ENCODE results near the gene CASTOR1.
"Not testable (repeated sequence)": the region's sequence is repeated elsewhere in the genome, so short reads cannot be mapped to it uniquely, and the experiment has no call there.

CASTOR1 gene

GRCh38 chr22:30289141-30289979, at the start of gene CASTOR1:
Gene CASTOR1 (minus strand): TSS chr22:30289505. CDS start chr22:30289497, 8 bp downstream.
- DNase-seq (ENCODE audit: low spot score): peak; percentile 99

- DNase-seq (ENCODE audit: low spot score): no peak
Observed at GRCh38 chr22:30338802-30339201, 49.5 kb upstream of the CASTOR1 start.

DNA sequence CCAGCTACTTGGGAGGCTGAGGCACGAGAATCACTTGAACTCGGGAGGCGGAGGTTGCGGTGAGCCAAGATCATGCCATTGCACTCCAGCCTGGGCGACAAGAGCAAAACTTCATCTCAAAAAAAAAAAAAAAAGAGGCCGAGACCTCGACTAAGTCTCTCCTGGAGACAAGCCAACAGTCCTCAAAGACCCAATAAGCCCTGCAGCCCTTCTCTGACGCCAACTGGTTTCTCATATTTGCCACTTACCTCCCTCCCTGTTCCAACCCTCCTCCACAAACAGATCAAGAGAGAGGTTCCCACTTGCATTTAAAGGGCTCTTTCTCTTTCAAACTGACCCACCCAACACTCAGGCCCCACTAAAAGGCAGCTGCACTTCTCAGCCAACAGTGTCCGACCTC, 49.0 kb upstream of the CASTOR1 start:
- DNase-seq (ENCODE audit: low spot score): not testable (repeated sequence)

GRCh38 chr22:30337461-30337778, 48.1 kb upstream of the CASTOR1 start:
- no peak for DNase-seq (ENCODE audit: low spot score)

DNA sequence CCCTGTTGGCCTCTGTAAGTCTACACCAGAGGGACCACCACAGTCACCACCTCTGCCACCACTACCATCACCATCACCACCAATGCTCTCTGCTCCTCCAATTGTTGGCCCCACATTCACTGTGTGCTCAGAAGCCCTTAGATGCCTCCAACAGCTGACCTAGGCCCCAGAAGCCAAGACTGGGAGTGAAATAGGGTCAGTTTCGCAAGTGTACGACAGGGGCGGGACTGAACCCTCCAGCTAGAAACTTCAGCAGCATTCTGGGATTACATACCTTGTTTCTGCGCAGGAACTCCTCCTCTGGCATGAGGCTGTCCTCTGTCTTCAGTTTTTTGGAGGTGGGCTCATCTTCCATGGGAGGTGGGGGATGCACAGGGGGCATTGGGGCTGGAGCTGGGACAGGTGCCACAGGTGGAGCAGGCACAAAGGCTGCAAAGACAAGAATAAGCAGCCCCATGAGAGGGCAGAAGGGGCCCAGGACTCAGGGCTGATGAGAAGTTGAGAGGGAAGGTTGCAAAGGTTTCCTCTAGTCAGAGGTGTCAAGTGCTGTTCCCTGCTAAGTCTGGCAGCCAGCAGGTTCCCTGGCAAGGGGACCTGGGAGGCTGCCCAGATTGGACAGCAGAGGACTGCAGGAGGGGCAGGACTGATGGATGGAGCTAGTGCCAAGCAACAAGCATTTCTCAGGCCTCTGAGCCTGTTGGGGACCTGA, 47.6 kb upstream of the CASTOR1 start:
- DNase-seq (ENCODE audit: low spot score): no peak

- no peak for DNase-seq (ENCODE audit: low spot score)
Observed at GRCh38 chr22:30335236-30335635, 45.9 kb upstream of the CASTOR1 start.

DNA sequence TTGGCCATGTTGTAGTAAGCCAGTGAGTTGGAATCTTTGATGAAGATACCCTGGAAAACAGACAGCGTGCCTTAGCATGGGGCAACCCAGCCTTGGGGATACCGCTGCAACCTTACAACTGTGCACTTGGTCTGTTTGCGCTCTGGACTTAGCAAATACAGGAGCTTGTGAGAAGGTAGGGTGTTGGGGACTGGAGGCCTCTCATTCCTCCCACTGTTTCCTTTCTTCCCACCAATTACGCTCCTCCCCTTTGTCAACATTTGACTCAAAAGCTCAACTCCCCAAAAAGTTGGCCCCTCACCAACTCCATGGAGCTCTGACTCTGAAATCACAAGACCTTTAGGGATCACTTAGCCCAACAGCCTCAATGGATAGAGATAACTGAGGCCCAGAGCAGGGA, 45.3 kb upstream of the CASTOR1 start:
- DNase-seq (ENCODE audit: low spot score): no peak

GRCh38 chr22:30333707-30334087, 44.4 kb upstream of the CASTOR1 start:
- no peak for DNase-seq (ENCODE audit: low spot score)

- no peak for DNase-seq (ENCODE audit: low spot score)
Observed at GRCh38 chr22:30332994-30333706, 43.8 kb upstream of the CASTOR1 start.

GRCh38 chr22:30332551-30332950, 43.2 kb upstream of the CASTOR1 start:
- DNase-seq (ENCODE audit: low spot score): no peak

DNA sequence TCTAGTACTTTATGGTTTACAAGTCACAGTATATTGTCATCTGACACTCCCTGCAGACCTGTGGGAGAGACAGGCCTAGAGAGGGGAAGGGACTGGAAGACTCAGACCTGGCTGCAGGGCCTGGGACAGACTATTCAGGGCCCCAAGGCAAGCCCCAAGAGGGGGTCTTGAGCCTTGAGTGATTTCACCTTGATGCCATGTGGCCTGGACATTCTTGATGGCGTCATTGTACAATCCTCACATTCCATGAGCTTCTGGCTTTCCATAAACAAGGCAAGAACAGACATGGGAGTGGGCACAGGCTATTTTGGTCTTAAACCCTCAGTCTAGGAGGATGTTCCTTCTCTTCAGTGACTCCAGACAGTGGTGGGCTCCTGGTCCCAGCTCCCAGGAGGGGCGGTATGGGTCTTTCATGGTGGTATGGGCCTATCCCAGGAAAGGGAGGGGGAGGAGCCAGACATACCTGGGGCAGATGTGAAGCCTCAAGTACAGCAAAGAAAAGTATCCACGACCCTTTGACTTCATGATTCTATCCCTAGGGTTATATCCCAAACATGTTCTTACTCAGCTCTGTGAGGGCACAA, 39.3 kb upstream of the CASTOR1 start:
- no peak for DNase-seq (ENCODE audit: low spot score)

DNA sequence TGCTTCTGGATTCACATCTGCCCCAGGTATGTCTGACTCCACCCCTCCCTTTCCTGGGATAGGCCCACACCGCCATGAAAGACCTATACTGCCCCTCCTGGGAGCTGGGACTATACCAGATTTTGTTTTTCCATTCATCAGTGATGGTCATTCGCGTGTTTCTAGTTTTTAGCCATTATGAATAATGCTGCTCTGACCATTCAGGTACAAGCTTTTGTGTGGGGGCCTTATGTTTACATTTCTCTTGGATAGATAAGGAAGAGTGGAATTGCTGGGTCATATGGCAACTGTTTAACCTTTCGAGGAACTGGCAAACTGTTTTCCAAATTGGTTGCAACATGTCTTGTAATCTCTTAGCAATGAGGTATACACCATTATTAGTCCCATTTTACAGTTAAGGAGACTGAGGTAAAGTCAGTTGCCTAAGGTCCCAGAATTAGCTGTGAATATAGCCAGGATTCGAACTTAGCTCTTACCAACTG, 38.6 kb upstream of the CASTOR1 start:
- no peak for DNase-seq (ENCODE audit: low spot score)

DNA sequence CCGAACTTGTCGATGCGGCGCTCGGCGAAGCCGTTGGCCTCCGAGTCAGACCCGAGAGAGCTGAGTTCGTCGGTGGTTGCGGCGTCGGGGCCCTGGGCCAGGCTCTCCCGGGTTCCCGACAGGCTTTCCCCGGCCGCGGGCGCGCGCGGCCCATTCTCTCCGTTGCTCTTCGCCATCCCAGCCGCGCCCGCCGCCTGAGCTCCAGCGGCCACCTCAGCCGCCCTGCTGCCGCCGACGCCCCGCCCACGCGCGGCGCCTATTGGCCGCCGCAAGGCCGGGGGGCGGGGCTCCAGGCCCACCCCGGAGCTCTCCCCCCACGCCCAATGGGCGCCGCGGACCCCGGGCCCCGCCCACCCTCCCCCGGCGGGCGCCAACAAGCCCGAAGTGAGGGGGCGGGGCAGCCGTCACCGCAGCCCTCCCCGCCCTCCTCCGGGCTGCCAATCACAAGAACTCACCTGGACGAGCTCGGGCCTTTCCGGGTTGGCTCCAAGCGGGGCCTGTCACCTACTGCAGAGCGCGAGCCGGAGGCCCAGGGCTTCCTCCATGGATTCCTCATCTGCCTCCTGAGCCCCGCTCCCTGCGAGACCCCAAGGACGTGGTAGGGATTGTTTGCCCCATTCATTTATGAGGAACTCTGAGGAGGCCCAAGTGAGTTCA, 37.5 kb upstream of the CASTOR1 start, which contains the start of gene TBC1D10A:
TBC1D10A (minus strand) TSS at position 236 of the 657 bp plus-strand sequence; CDS start at position 176, 60 bp downstream.
- peak; percentile 100 for DNase-seq (ENCODE audit: low spot score)

- DNase-seq (ENCODE audit: low spot score): peak; percentile 75
Observed at GRCh38 chr22:30326255-30326705, 37.0 kb upstream of the CASTOR1 start.

DNA sequence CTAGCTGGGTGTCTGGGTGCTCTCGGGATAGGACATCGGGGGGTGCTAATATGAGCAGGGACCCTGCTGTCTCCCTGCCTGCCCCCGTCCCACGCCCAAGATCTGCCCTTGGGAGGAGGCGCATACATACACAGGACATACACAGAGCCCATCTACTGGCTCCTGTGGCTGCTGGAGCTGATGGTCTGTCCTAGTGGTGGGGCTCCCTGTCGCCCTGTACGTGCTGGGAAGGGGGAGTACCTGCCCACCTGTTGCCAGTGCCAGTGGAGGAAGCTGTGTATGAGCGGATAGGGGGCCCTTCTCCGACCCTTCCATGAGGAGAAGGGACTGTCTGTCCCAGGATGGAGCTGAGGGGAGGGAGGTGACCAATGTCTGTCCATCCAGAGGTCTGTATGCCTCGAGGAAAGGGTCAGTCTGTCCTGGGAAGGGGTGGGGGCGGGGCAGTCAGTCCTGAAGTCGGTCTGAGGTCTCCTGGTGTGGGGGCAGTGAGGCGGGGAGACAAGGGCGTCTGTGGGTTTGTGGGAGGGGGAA, 36.5 kb upstream of the CASTOR1 start:
- DNase-seq (ENCODE audit: low spot score): no peak

GRCh38 chr22:30325065-30325720, 35.9 kb upstream of the CASTOR1 start:
- peak; percentile 90 for DNase-seq (ENCODE audit: low spot score)

DNA sequence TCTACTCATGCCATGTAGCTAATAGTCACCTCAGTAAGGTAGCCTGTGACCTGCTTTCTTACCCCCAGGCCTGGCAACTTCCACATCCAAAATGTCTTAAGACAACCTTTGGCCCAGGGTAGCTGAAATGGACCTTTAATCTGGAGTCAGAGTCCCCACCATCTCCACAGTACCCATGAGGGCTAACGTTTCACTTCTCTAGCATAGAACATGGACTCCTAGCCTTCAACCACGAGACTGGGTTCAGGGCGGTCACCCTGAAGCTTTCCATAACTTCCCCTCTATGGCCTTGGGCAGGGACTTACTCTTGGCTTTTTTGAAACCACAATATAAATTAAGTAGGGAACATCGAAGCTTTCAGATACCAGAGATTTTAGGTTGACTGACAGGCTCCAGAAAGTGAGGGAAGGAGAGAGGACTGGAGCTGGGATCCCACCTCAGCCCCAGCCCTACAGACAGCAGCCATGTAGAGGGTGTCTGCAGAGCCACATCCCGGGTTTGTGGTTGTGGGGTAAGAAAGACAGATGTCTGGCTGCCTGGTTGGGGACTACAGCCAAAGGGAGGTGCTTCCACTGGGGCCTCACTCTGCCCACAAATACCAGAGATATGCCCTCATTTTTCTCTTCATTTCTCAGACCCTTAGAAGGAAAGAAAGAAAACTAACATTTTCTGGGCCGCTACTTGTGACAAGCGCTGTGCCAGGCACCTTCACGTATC, 34.9 kb upstream of the CASTOR1 start:
- peak; percentile 87 for DNase-seq (ENCODE audit: low spot score)

GRCh38 chr22:30323246-30323645, 33.9 kb upstream of the CASTOR1 start:
- no peak for DNase-seq (ENCODE audit: low spot score)

DNA sequence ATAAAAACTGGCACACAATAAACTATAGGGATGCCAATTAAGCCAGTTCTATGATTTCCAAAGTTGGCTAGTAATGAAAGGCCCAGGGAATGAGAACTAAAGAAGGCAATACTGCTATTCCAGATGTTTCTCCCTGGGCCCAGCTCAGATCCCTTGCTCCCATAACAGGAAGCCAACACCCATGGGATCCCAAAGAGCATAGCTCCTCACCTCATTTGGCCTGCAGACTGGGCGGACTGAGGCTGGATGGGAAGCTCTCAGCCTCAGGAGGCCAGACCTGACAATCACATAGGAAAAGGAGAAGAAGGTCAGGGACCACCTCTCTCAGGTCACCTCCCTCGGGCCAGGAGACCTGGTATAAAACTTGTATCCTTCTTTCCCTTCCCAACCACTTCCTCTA, 32.2 kb upstream of the CASTOR1 start:
- no peak for DNase-seq (ENCODE audit: low spot score)

DNA sequence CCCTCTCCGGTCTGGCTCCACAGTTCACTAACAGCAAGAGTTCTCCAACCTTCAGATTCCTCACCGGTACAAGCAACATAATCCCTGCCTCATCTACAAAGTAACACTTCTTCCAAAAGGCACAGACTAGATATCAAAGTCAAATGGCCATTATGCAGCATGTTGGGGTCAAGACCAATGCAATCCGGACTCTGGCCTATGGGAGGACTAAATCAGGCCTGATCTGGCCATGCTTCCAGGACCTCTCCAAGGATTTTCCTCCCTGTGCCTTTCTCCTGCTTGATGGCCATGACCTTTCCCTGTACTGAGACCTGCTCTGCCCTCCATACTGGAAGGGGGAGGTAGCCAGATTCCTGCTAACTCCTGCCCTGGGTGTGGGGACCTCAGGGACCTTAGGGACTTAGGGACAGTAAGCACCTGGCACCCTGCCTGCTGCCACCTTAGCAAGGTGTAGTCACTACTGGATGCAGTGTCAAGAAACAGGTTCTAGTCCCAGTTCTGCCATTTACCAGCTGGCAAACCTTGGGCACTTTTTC, 30.8 kb upstream of the CASTOR1 start:
- DNase-seq (ENCODE audit: low spot score): no peak
